Esophagus muscularis mucosa (tissue), 4 donors: ENCODE data around the gene CCDC88A. TPM values are rescaled to one million over a fixed set of nuclear protein-coding genes. Genes with fewer than 3 reads are reported as not detected.
"Not testable (repeated sequence)": the region's sequence is repeated elsewhere in the genome, so short reads cannot be mapped to it uniquely, and the experiment has no call there.

Experiments used
- DNase-seq: peaks from one replicate; pipeline ENCODE4 v3.0.0-alpha.2; 2017; ENCODE audit errors: extremely low spot score
- H3K27ac ChIP-seq, 4 donors: fragments of 200-600 bp; sonication (generic); replicated peaks in 1 of 4; 1 replicate in 3 of 4; 2 replicates in 1 of 4; pipeline ENCODE4 v1.5.1; 2016 to 2019; ENCODE audit warnings: mild to moderate bottlenecking in 1 of 4
- H3K27me3 ChIP-seq, 4 donors: fragments of 200-600 bp; sonication (generic); one replicate each; pipeline versions ENCODE4 v1.5.1 to v1.6.0; 2016 to 2019
- H3K36me3 ChIP-seq, 4 donors: fragments of 200-600 bp; sonication (generic); one replicate each; pipeline ENCODE4 v1.5.1; 2016 to 2019
- H3K4me1 ChIP-seq, 4 donors: fragments of 200-600 bp; sonication (generic); one replicate each; pipeline ENCODE4 v1.5.1; 2016 to 2019
- H3K4me3 ChIP-seq, 4 donors: fragments of 200-600 bp; sonication (generic); 1 replicate in 2 of 4; 2 replicates in 2 of 4; pipeline ENCODE4 v1.5.1; 2016 to 2019; ENCODE audit warnings: mild to moderate bottlenecking in 4 of 4, moderate library complexity in 1 of 4
- H3K9me3 ChIP-seq, 4 donors: fragments of 200-600 bp; sonication (generic); 1 replicate in 3 of 4; 2 replicates in 1 of 4; pipeline ENCODE4 v1.5.1; 2016 to 2019
- EP300 ChIP-seq: sonication (generic); formaldehyde crosslinking; IDR thresholded peaks from one replicate; pipeline ENCODE4 v1.6.1; 2017; ENCODE audit warnings: antibody characterized with exemption
- POLR2A ChIP-seq: fragments of 450-650 bp; IDR thresholded peaks from one replicate; pipeline ENCODE4 v1.6.1; 2017; ENCODE audit warnings: antibody characterized with exemption, moderate library complexity, mild to moderate bottlenecking, low read depth
- POLR2AphosphoS5 ChIP-seq, 2 donors: sonication (generic); formaldehyde crosslinking; IDR thresholded peaks; one replicate each; pipeline ENCODE4 v1.6.1; 2017; ENCODE audit warnings: antibody characterized with exemption in 2 of 2
- WGBS: methylation state at CpG from one replicate; pipeline ENCODE4 v1.1.5; 2018; 5-methylcytosine and 5-hydroxymethylcytosine counted together
- intact Hi-C: fragments of 100-400 bp; cut with DNase I; formaldehyde crosslinking; loops from one replicate; pipeline ENCODE4 v1.15.1; 2023
- total RNA-seq, 4 donors: library from RNA; depleted of rRNA; stranded (reverse); fragments of >200 nt; gene quantifications; one replicate each; pipeline versions ENCODE4 v1.1.0 to v1.2.1, GENCODE V29; 2016
- TF ChIP-seq, protein P1 (sequence below), 3 experiments: fragments of 200-600 bp in 2 of 3; fragments of 450-650 bp in 1 of 3; sonication (generic) in 2 of 3; IDR thresholded peaks; one replicate each; pipeline ENCODE4 v1.5.1; 2017 to 2019; ENCODE audit warnings: antibody characterized with exemption in 3 of 3, mild to moderate bottlenecking in 2 of 3, moderate library complexity in 1 of 3

The CCDC88A gene
- total RNA-seq, 4 donors from 2014 or later = 29.7 to 58.6 (median 38.5) TPM

DNA sequence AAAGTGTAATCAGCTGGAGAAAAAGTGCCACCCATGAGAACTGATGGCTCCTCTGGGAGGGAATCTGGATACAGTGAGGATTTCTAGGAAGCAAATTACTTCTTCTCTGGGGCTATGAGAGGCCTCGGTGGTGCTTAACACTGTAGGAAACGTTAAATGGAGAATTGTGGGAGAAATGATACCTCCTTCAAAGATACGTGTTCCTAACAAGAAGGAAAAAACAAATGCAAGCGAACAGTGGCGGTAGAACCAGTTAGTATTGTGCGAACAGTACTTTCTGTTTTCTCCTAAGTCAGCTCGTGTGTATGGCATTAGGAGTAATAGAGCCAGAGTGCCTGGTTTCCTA lies 150.0 kb downstream of the CCDC88A start:
- Histone ChIP-seq H3K9me3 (no peaks in the 10 kb centered on the region), H3K27ac (peak overlapping the region; percentile 83 to 90 (median 88)), H3K4me1 (peaks cover 13 to 20% (median 18%) of the 10 kb centered on the region in 4 donors), H3K36me3 (peaks cover 9 to 27% (median 19%) of the 10 kb centered on the region in 4 donors), H3K27me3 (no peaks in the 10 kb centered on the region), H3K4me3 (peak overlapping the region; percentile 71 to 83 (median 72))
- 51% methylated on average over 7 of the region's 7 CpGs for WGBS
- TF ChIP-seq, protein P1, sequence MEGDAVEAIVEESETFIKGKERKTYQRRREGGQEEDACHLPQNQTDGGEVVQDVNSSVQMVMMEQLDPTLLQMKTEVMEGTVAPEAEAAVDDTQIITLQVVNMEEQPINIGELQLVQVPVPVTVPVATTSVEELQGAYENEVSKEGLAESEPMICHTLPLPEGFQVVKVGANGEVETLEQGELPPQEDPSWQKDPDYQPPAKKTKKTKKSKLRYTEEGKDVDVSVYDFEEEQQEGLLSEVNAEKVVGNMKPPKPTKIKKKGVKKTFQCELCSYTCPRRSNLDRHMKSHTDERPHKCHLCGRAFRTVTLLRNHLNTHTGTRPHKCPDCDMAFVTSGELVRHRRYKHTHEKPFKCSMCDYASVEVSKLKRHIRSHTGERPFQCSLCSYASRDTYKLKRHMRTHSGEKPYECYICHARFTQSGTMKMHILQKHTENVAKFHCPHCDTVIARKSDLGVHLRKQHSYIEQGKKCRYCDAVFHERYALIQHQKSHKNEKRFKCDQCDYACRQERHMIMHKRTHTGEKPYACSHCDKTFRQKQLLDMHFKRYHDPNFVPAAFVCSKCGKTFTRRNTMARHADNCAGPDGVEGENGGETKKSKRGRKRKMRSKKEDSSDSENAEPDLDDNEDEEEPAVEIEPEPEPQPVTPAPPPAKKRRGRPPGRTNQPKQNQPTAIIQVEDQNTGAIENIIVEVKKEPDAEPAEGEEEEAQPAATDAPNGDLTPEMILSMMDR (IDR thresholded peaks at IDR 0.05) = no peak
- TF ChIP-seq POLR2A (no peak), POLR2AphosphoS5 (IDR thresholded peaks at IDR 0.05) (no peak), EP300 (no peak)
- intact Hi-C loops = loop anchor here (2.0 to 10.0 kb wide), 3 partner anchors 65 to 245 kb away; partner anchors contain the start of gene CFAP36
- no peak for DNase-seq

GRCh38 chr2:55268907-55269644 lies 150.6 kb downstream of the CCDC88A start, which contains the start of gene MTIF2:
Gene MTIF2, minus strand, starts transcription at chr2:55269231. Its CDS starts 5,373 bp downstream, at chr2:55263858.
- Histone ChIP-seq H3K36me3 (peaks cover 14 to 33% (median 24%) of the 10 kb centered on the region in 4 donors), H3K27ac (peak within 1 kb of the TSS; percentile 83 to 90 (median 88)), H3K4me1 (peaks cover 13 to 20% (median 18%) of the 10 kb centered on the region in 4 donors), H3K9me3 (no peaks in the 10 kb centered on the region), H3K4me3 (peak within 1 kb of the TSS; percentile 71 to 83 (median 72)), H3K27me3 (no peaks in the 10 kb centered on the region)
- under 1% methylated on average over 37 of the region's 43 CpGs for WGBS
- intact Hi-C loops = loop anchor here (2.0 to 10.0 kb wide), 3 partner anchors 66 to 246 kb away; partner anchors contain the start of gene CFAP36
- TF ChIP-seq, protein P1 (IDR thresholded peaks at IDR 0.05) = peak in 2 of 3 experiments; percentile 2 to 26
- peak; percentile 81 to 92 for TF ChIP-seq POLR2AphosphoS5 (IDR thresholded peaks at IDR 0.05)
- no peak for TF ChIP-seq EP300
- peak; percentile 97 for DNase-seq

DNA sequence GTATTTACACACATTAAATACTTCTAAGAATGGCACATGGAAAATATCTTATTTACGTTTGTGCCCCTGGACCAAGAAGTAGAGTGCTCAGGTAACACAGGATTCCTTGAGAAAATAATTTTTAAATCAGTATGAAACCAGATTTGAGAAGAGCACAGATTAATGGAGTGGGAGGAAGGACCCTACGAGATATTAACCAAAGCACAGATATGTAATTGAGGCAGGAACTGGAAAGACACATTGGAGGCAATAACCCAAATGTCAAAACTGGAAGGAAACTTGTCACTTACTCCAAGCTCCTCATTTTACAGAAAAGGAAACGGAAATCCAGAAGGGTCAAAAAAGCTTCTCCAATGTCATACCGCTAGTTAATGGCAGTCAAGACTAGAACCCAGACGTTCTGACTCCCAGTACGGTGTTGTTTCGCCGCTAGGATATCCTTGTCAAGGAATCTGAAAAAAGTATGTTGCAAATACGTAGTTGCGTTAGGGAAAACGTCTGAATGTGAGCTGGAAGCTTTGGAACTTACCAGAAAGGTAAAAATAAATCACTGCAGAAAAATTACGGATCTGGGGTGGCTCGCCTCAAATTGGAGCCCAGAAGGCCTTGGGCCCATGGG lies 151.3 kb downstream of the CCDC88A start:
- peaks cover 13 to 20% (median 18%) of the 10 kb centered on the region in 4 donors for H3K4me1 ChIP-seq
- TF ChIP-seq POLR2A = no peak
- TF ChIP-seq, protein P1 (IDR thresholded peaks at IDR 0.05) = no peak
- no peak for TF ChIP-seq EP300
- TF ChIP-seq POLR2AphosphoS5 (IDR thresholded peaks at IDR 0.05) = no peak
- no peaks in the 10 kb centered on the region for H3K9me3 ChIP-seq
- DNase-seq = no peak
- H3K4me3 ChIP-seq = peak overlapping the region; percentile 71 to 83 (median 72)
- intact Hi-C loops = loop anchor here (2.0 to 10.0 kb wide), 3 partner anchors 66 to 246 kb away; partner anchors contain the start of gene CFAP36
- WGBS = 20% methylated on average over 13 of the region's 13 CpGs
- H3K27ac ChIP-seq = peak overlapping the region; percentile 83 to 90 (median 88)
- no peaks in the 10 kb centered on the region for H3K27me3 ChIP-seq
- H3K36me3 ChIP-seq = peaks cover 21 to 39% (median 31%) of the 10 kb centered on the region in 4 donors

GRCh38 chr2:55259586-55259985 lies 160.1 kb downstream of the CCDC88A start:
- H3K27ac ChIP-seq, H3K27me3 ChIP-seq, H3K4me3 ChIP-seq, DNase-seq, H3K9me3 ChIP-seq, intact Hi-C loops, H3K4me1 ChIP-seq: not testable (repeated sequence)
- WGBS = 85% methylated on average over 3 of the region's 3 CpGs
- H3K36me3 ChIP-seq = peaks cover 40 to 94% (median 85%) of the 10 kb centered on the region in 4 donors

GRCh38 chr2:55252832-55253231 lies 166.8 kb downstream of the CCDC88A start:
- H3K36me3 ChIP-seq = peaks cover 9 to 92% (median 73%) of the 10 kb centered on the region in 4 donors
- H3K27ac ChIP-seq = no peak overlapping the region
- no peaks in the 10 kb centered on the region for H3K4me1 ChIP-seq
- H3K27me3 ChIP-seq = no peaks in the 10 kb centered on the region
- 91% methylated on average over 3 of the region's 3 CpGs for WGBS
- intact Hi-C loops = no loop called here
- TF ChIP-seq, protein P1 (IDR thresholded peaks at IDR 0.05) = no peak
- no peak for TF ChIP-seq EP300
- no peak for TF ChIP-seq POLR2A
- no peak for TF ChIP-seq POLR2AphosphoS5 (IDR thresholded peaks at IDR 0.05)
- no peak overlapping the region for H3K4me3 ChIP-seq
- no peaks in the 10 kb centered on the region for H3K9me3 ChIP-seq
- no peak for DNase-seq
